ACC112 (cell line): Measurements from ENCODE around the gene RABGGTB.

Experiments used
- H2AFZ ChIP-seq: fragments of 200-600 bp; sonication (generic); one replicate; pipeline ENCODE4 v1.6.0; 2017; ENCODE audit warnings: antibody characterized with exemption, low read length; ENCODE audit not compliant: unreplicated experiment
- H3K27ac ChIP-seq: fragments of 200-600 bp; sonication (generic); 2 replicates; pipeline ENCODE4 v1.5.1; 2014; ENCODE audit warnings: low read depth, mild to moderate bottlenecking, antibody characterized with exemption, low read length, moderate library complexity
- H3K27me3 ChIP-seq: fragments of 200-600 bp; sonication (generic); 2 replicates; pipeline ENCODE4 v1.6.1; 2014; ENCODE audit warnings: mild to moderate bottlenecking, antibody characterized with exemption, low read length, moderate library complexity, mixed read lengths; ENCODE audit not compliant: insufficient read depth
- H3K36me3 ChIP-seq: fragments of 200-600 bp; sonication (generic); 2 replicates; pipeline ENCODE4 v1.6.1; 2016; ENCODE audit warnings: mild to moderate bottlenecking, antibody characterized with exemption, low read length, moderate library complexity, mixed read lengths; ENCODE audit not compliant: insufficient read depth
- H3K4me1 ChIP-seq: fragments of 200-600 bp; sonication (generic); one replicate; pipeline ENCODE4 v1.6.1; 2016; ENCODE audit warnings: low read length, mixed read lengths; ENCODE audit not compliant: insufficient read depth, unreplicated experiment, control insufficient read depth
- H3K4me3 ChIP-seq: fragments of 200-600 bp; sonication (generic); 2 replicates; pipeline ENCODE4 v1.5.1; 2014; ENCODE audit warnings: mild to moderate bottlenecking, low read depth, low read length
- H3K79me2 ChIP-seq: fragments of 200-600 bp; sonication (generic); one replicate; pipeline ENCODE4 v1.6.0; 2016; ENCODE audit warnings: low read length; ENCODE audit not compliant: control insufficient read depth, unreplicated experiment, insufficient read depth

The RABGGTB gene

GRCh38 chr1:75836528-75837100 is 50.6 kb downstream of the RABGGTB start:
- Histone ChIP-seq H2AFZ (no peak overlapping the region), H3K27me3 (peaks cover 15% of the 10 kb centered on the region; the same call in 1 of the 2 replicates), H3K4me1 (no peaks in the 10 kb centered on the region), H3K36me3 (no peaks in the 10 kb centered on the region), H3K79me2 (no peaks in the 10 kb centered on the region), H3K4me3 (no peak overlapping the region), H3K27ac (no peak overlapping the region)

GRCh38 chr1:75838079-75838478 is 52.0 kb downstream of the RABGGTB start:
- no peaks in the 10 kb centered on the region for H3K36me3 ChIP-seq
- no peaks in the 10 kb centered on the region for H3K79me2 ChIP-seq
- H3K27ac ChIP-seq = no peak overlapping the region
- H3K27me3 ChIP-seq = peaks cover 15% of the 10 kb centered on the region; the same call in 1 of the 2 replicates
- no peak overlapping the region for H2AFZ ChIP-seq
- no peak overlapping the region for H3K4me3 ChIP-seq
- H3K4me1 ChIP-seq = no peaks in the 10 kb centered on the region

DNA sequence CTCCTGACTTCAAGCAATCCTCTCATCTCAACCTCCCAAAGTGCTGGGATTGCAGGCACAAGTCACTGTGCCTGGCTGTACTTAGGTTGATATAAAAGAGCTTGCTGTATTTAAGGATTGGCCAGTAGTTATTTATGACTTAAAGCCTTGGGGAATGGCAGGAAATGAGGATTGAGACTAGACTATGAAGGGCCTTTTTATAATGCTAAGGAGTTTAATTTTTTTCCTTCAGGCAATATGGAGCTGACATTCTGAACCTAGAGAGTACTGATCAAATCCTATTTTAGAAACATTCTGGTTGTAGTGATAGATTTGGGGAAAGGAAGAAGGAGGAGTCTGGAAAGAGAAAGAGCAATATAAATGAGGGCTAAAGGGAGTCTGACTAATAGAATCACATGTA is 55.4 kb downstream of the RABGGTB start:
- no peak overlapping the region for H3K27ac ChIP-seq
- no peaks in the 10 kb centered on the region for H3K79me2 ChIP-seq
- no peak overlapping the region for H2AFZ ChIP-seq
- no peaks in the 10 kb centered on the region for H3K4me1 ChIP-seq
- H3K4me3 ChIP-seq = no peak overlapping the region
- H3K27me3 ChIP-seq = 0 out of 2 replicates have a peak, but pooled peaks cover 11% of the 10 kb centered on the region
- no peaks in the 10 kb centered on the region for H3K36me3 ChIP-seq
